Heart left ventricle (tissue), 13 donors: ENCODE data around the gene AFAP1.

Source experiments
- CTCF ChIP-seq, 12 donors: fragments of 200-600 bp; sonication (generic) in 4 of 12; IDR thresholded peaks; one replicate each; pipeline versions ENCODE4 v1.5.0 to v1.8.0; 2018 to 2022; ENCODE audit warnings: antibody characterized with exemption in 12 of 12, mild to moderate bottlenecking in 5 of 12
- POLR2A ChIP-seq, 2 donors: fragments of 450-650 bp; IDR thresholded peaks; one replicate each; pipeline ENCODE4 v1.6.1; 2017; ENCODE audit warnings: antibody characterized with exemption in 2 of 2, mild to moderate bottlenecking in 2 of 2, moderate library complexity in 2 of 2
- donor health status: ischemic (EF 13 %, LVEDD 7.1; RV severe dilation, severe dysfunction).
- donor health status: DM: no; HTN: yes; CAD: no.
- donor health status: DM: no; HTN: no; CAD: no.
- donor health status: ischemic (EF 25% LVEDD 6.9; RV normal size, moderate dysfunction).
- donor health status: ischemic (EF 25% LVEDD 5.7; RV mildly dilated, moderate dysfunction).
- donor health status: ischemic (EF 35%, LVEDD 5.7; RV mildly dilated, moderate dysfunction).
- donor health status: nonischemic (EF 11% LVEDD 7.7; RV severe dilation, severe dysfunction).
- donor health status: DM: yes; HTN: yes; CAD: no.
- donor health status: PGD.
- donor health status: ischemic (EF 29% LVEDD 5.4; RV normal size, mild dysfunction).
- donor health status: nonischemic (EF 23%, LVEDD 6.1; RV moderate dilation, normal function).

- TF ChIP-seq CTCF (IDR thresholded peaks at IDR 0.05) (no peak), POLR2A (IDR thresholded peaks at IDR 0.05) (no peak)
Observed at GRCh38 chr4:7949759-7950158, 10.1 kb upstream of the AFAP1 start.
